Lower leg skin (tissue), 4 donors: Measurements from ENCODE around the gene UTRN. TPM values are rescaled to one million over a fixed set of nuclear protein-coding genes. Genes with fewer than 3 reads are reported as not detected.

Source experiments
- DNase-seq, 2 donors: peaks; one replicate each; pipeline ENCODE4 v3.0.0-alpha.2; 2019; ENCODE audit warnings: low spot score in 2 of 2
- H3K4me3 ChIP-seq: fragments of 200-600 bp; sonication (generic); 2 replicates; pipeline ENCODE4 v1.5.1; 2017; ENCODE audit warnings: mild to moderate bottlenecking, low read depth; ENCODE audit not compliant: poor library complexity, severe bottlenecking
- CTCF ChIP-seq, 3 donors: fragments of 450-650 bp; IDR thresholded peaks; one replicate each; pipeline ENCODE4 v1.5.1; 2016; ENCODE audit warnings: antibody characterized with exemption in 3 of 3, mild to moderate bottlenecking in 3 of 3, moderate library complexity in 2 of 3
- POLR2A ChIP-seq, 2 donors: fragments of 450-650 bp; IDR thresholded peaks; one replicate each; pipeline ENCODE4 v1.6.1; 2016 to 2017; ENCODE audit warnings: antibody characterized with exemption in 2 of 2, mild to moderate bottlenecking in 1 of 2, moderate library complexity in 1 of 2
- WGBS, 2 donors: methylation state at CpG; one replicate each; pipeline ENCODE4 v1.1.5; 2018; 5-methylcytosine and 5-hydroxymethylcytosine counted together
- intact Hi-C: fragments of 100-400 bp; cut with DNase I; formaldehyde crosslinking; loops from one replicate; pipeline ENCODE4 v1.15.0; 2023; ENCODE audit warnings: low total_unique reads
- total RNA-seq, 4 donors: library from RNA; depleted of rRNA; stranded (reverse); fragments of >200 nt; gene quantifications; one replicate each; pipeline ENCODE4 v1.1.0, GENCODE V29; 2016

Gene UTRN
- total RNA-seq, 4 donors from 2014 or later: 88.7 to 149 (median 132) TPM

GRCh38 chr6:144284478-144284782 is 705 bp upstream of the UTRN start:
- 1 to 2% methylated on average over 7 of the region's 7 CpGs for WGBS, 2 donors
- intact Hi-C loops: no loop called here
- peak overlapping the region; percentile 69 for H3K4me3 ChIP-seq
- no peak for DNase-seq
- TF ChIP-seq CTCF (IDR thresholded peaks at IDR 0.05) (no peak), POLR2A (IDR thresholded peaks at IDR 0.05) (no peak)

GRCh38 chr6:144285548-144285797 is 338 bp downstream of the UTRN start:
- TF ChIP-seq POLR2A (IDR thresholded peaks at IDR 0.05) (no peak), CTCF (IDR thresholded peaks at IDR 0.05) (no peak)
- no peak for DNase-seq
- H3K4me3 ChIP-seq: peak overlapping the region; percentile 69
- 1% methylated on average over 15 of the region's 15 CpGs for WGBS, 2 donors
- intact Hi-C loops: no loop called here

GRCh38 chr6:144285798-144286502 is 815 bp downstream of the UTRN start:
- peak overlapping the region; percentile 69 for H3K4me3 ChIP-seq
- intact Hi-C loops: no loop called here
- WGBS, 2 donors: 0 to 1% methylated on average over 26 to 36 of the region's 51 CpGs

GRCh38 chr6:144286503-144287393 is 1.6 kb downstream of the UTRN start:
- intact Hi-C loops: no loop called here
- DNase-seq: peak; percentile 58 to 95
- peak overlapping the region; percentile 69 for H3K4me3 ChIP-seq
- WGBS, 2 donors: 1 to 2% methylated on average over 51 to 53 of the region's 53 CpGs
- TF ChIP-seq POLR2A (IDR thresholded peaks at IDR 0.05) (no peak), CTCF (IDR thresholded peaks at IDR 0.05) (no peak)

More at GRCh38 chr6:144285798-144286502, 815 bp downstream of the UTRN start:
- DNase-seq: peak; percentile 68 to 96
- TF ChIP-seq CTCF (IDR thresholded peaks at IDR 0.05) (peak in 1 of 3 donors; percentile 11), POLR2A (IDR thresholded peaks at IDR 0.05) (no peak)

- 88 to 93% methylated on average over 1 of the region's 1 CpG for WGBS, 2 donors
- TF ChIP-seq CTCF (IDR thresholded peaks at IDR 0.05) (no peak), POLR2A (IDR thresholded peaks at IDR 0.05) (no peak)
- no peak for DNase-seq
- intact Hi-C loops: no loop called here
- no peak overlapping the region for H3K4me3 ChIP-seq
Observed at GRCh38 chr6:144289006-144289405, 3.9 kb downstream of the UTRN start.
